Osteoblast (primary cell): Measurements from ENCODE around the gene EZH2. TPM values are rescaled to one million over a fixed set of nuclear protein-coding genes. Genes with fewer than 3 reads are reported as not detected.

ENCODE experiments used
- DNase-seq: peaks from one replicate; pipeline ENCODE4 v3.0.0; 2011; ENCODE audit warnings: low spot score, mixed read lengths; ENCODE audit not compliant: insufficient read length; ENCODE audit errors: missing footprints
- H2AFZ ChIP-seq: 2 replicates; pipeline ENCODE4 v1.6.0; 2011; ENCODE audit warnings: mild to moderate bottlenecking, low read length
- H3K27ac ChIP-seq: 2 replicates; pipeline ENCODE4 v1.5.1; 2011; ENCODE audit warnings: mild to moderate bottlenecking, low read depth, low read length, moderate library complexity
- H3K27me3 ChIP-seq: 2 replicates; pipeline ENCODE4 v1.6.0; 2012; ENCODE audit warnings: mild to moderate bottlenecking, control low read depth, inconsistent platforms, low read length, moderate library complexity; ENCODE audit not compliant: insufficient read depth
- H3K36me3 ChIP-seq: 2 replicates; pipeline ENCODE4 v1.5.1; 2011; ENCODE audit warnings: mild to moderate bottlenecking, low read length, control low read depth, moderate library complexity; ENCODE audit not compliant: insufficient read depth
- H3K4me1 ChIP-seq: 2 replicates; pipeline ENCODE4 v1.5.1; 2011; ENCODE audit warnings: mild to moderate bottlenecking, low read length, control low read depth, moderate library complexity; ENCODE audit not compliant: insufficient read depth
- H3K4me2 ChIP-seq: 2 replicates; pipeline ENCODE4 v1.6.0; 2011; ENCODE audit warnings: mild to moderate bottlenecking, low read length; ENCODE audit not compliant: insufficient read depth
- H3K4me3 ChIP-seq: fragments of 200-600 bp; sonication (generic); 3 replicates; pipeline ENCODE4 v1.5.1; 2012; ENCODE audit warnings: mild to moderate bottlenecking, low read length, inconsistent platforms; ENCODE audit not compliant: insufficient read depth
- H3K79me2 ChIP-seq: 2 replicates; pipeline ENCODE4 v1.6.0; 2012; ENCODE audit warnings: mild to moderate bottlenecking, low read length, control low read depth, inconsistent platforms; ENCODE audit not compliant: insufficient read depth
- H3K9me3 ChIP-seq: 2 replicates; pipeline ENCODE4 v1.5.1; 2011; ENCODE audit warnings: low read depth, low read length, control low read depth
- H4K20me1 ChIP-seq: 2 replicates; pipeline ENCODE4 v1.6.0; 2012; ENCODE audit warnings: mild to moderate bottlenecking, low read length, control low read depth; ENCODE audit not compliant: insufficient read depth
- CTCF ChIP-seq: IDR thresholded peaks from 2 replicates; pipeline ENCODE4 v1.5.1; 2011; ENCODE audit warnings: mild to moderate bottlenecking, low read depth, low read length, moderate library complexity; ENCODE audit errors: extremely low read depth
- total RNA-seq: library from RNA; depleted of rRNA; stranded (reverse); fragments of >200 nt; gene quantifications from 2 replicates; pipeline ENCODE4 v1.2.3, GENCODE V29; 2012

The EZH2 gene
- 7.6 and 8.0 TPM in 2 replicates for total RNA-seq

GRCh38 chr7:148884049-148884298, at the start of gene EZH2:
Gene EZH2 (minus strand): TSS chr7:148884291. CDS start chr7:148847298, 36,993 bp downstream.
- no peaks in the 10 kb centered on the region for H4K20me1 ChIP-seq
- no peaks in the 10 kb centered on the region for H3K36me3 ChIP-seq
- peaks cover 48% of the 10 kb centered on the region for H3K79me2 ChIP-seq
- no peaks in the 10 kb centered on the region for H3K27me3 ChIP-seq
- H2AFZ ChIP-seq = peak within 1 kb of the TSS; percentile 90
- no peak for TF ChIP-seq CTCF
- H3K4me1 ChIP-seq = peaks cover 14% of the 10 kb centered on the region
- H3K4me3 ChIP-seq = peak within 1 kb of the TSS; percentile 96
- no peak for DNase-seq
- H3K4me2 ChIP-seq = peak within 1 kb of the TSS; percentile 99
- peak within 1 kb of the TSS; percentile 65 for H3K27ac ChIP-seq
- H3K9me3 ChIP-seq = no peaks in the 10 kb centered on the region

GRCh38 chr7:148931470-148931869, 47.4 kb upstream of the EZH2 start:
- no peak overlapping the region for H3K4me3 ChIP-seq
- DNase-seq = no peak
- TF ChIP-seq CTCF = no peak

GRCh38 chr7:148930335-148930734, 46.2 kb upstream of the EZH2 start:
- Histone ChIP-seq H3K4me2 (no peak overlapping the region), H3K4me3 (no peak overlapping the region), H3K27ac (no peak overlapping the region), H3K9me3 (no peaks in the 10 kb centered on the region), H3K36me3 (no peaks in the 10 kb centered on the region), H4K20me1 (peaks cover 2% of the 10 kb centered on the region), H2AFZ (no peak overlapping the region), H3K27me3 (no peaks in the 10 kb centered on the region), H3K79me2 (no peaks in the 10 kb centered on the region), H3K4me1 (no peaks in the 10 kb centered on the region)
- TF ChIP-seq CTCF = no peak
- no peak for DNase-seq

More at GRCh38 chr7:148931470-148931869, 47.4 kb upstream of the EZH2 start:
- H3K27ac ChIP-seq = no peak overlapping the region
- peaks cover 2% of the 10 kb centered on the region for H4K20me1 ChIP-seq
- no peaks in the 10 kb centered on the region for H3K36me3 ChIP-seq
- no peaks in the 10 kb centered on the region for H3K4me1 ChIP-seq
- H3K27me3 ChIP-seq = no peaks in the 10 kb centered on the region
- no peak overlapping the region for H3K4me2 ChIP-seq
- H3K9me3 ChIP-seq = no peaks in the 10 kb centered on the region
- H3K79me2 ChIP-seq = no peaks in the 10 kb centered on the region
- H2AFZ ChIP-seq = no peak overlapping the region

- Histone ChIP-seq H3K36me3 (no peaks in the 10 kb centered on the region), H2AFZ (no peak overlapping the region), H3K27me3 (no peaks in the 10 kb centered on the region), H3K27ac (no peak overlapping the region), H3K4me1 (no peaks in the 10 kb centered on the region), H3K79me2 (no peaks in the 10 kb centered on the region), H3K4me3 (no peak overlapping the region), H3K4me2 (no peak overlapping the region), H3K9me3 (no peaks in the 10 kb centered on the region), H4K20me1 (peaks cover 2% of the 10 kb centered on the region)
- no peak for DNase-seq
- TF ChIP-seq CTCF = no peak
These were observed 45.1 kb upstream of the EZH2 start for GRCh38 chr7:148929176-148929575.
